ENCODE results near the gene ZNF511.

GRCh38 chr10:133266056-133266795 lies 42.5 kb upstream of the ZNF511 start:
- TF ChIP-seq, protein P1, sequence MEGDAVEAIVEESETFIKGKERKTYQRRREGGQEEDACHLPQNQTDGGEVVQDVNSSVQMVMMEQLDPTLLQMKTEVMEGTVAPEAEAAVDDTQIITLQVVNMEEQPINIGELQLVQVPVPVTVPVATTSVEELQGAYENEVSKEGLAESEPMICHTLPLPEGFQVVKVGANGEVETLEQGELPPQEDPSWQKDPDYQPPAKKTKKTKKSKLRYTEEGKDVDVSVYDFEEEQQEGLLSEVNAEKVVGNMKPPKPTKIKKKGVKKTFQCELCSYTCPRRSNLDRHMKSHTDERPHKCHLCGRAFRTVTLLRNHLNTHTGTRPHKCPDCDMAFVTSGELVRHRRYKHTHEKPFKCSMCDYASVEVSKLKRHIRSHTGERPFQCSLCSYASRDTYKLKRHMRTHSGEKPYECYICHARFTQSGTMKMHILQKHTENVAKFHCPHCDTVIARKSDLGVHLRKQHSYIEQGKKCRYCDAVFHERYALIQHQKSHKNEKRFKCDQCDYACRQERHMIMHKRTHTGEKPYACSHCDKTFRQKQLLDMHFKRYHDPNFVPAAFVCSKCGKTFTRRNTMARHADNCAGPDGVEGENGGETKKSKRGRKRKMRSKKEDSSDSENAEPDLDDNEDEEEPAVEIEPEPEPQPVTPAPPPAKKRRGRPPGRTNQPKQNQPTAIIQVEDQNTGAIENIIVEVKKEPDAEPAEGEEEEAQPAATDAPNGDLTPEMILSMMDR (IDR thresholded peaks at IDR 0.05; ENCODE audit: low read length), result no peak
- TF ChIP-seq EZH2 (IDR thresholded peaks at IDR 0.05; ENCODE audit: borderline replicate concordance, low read length), result no peak

Data from OCI-LY1 (cell line).